Naive thymus-derived CD8-positive, alpha-beta T cell (primary cell): ENCODE data around the gene DNAJB7. TPM values are rescaled to one million over a fixed set of nuclear protein-coding genes. Genes with fewer than 3 reads are reported as not detected.
"Not testable (repeated sequence)": the region's sequence is repeated elsewhere in the genome, so short reads cannot be mapped to it uniquely, and the experiment has no call there.

Experiments used
- ATAC-seq, 2 donors: fragments of 150-1000 bp; cut with Tn5 transposase in 1 of 2; sonication (Bioruptor Pico), chemical (Tn5 transposase) in 1 of 2; 1 replicate in 1 of 2; 2 replicates in 1 of 2; pipeline ENCODE4 v1.10.0; 2021; ENCODE audit warnings: mild to moderate bottlenecking in 2 of 2, moderate library complexity in 2 of 2
- POLR2A ChIA-PET: fragments of 350-600 bp; sonication (Branson Sonifier 250); formaldehyde crosslinking; loops from one replicate; lab custom pipeline; 2021; ENCODE audit warnings: antibody characterized with exemption; lab: Charles Lee
- DNase-seq, 10 donors: peaks; one replicate each; pipeline versions ENCODE4 v3.0.0 to v3.0.0-alpha.2; 2020 to 2022
- H3K27ac Mint-ChIP-seq, 10 donors: one replicate each; pipeline ENCODE4 v1.8.0; 2020 to 2022; ENCODE audit warnings: mild to moderate bottlenecking in 10 of 10, mixed read lengths in 10 of 10, moderate library complexity in 4 of 10, inconsistent platforms in 1 of 10
- H3K27me3 Mint-ChIP-seq, 5 donors: one replicate each; pipeline ENCODE4 v1.8.0; 2021 to 2022; ENCODE audit warnings: mixed read lengths in 5 of 5
- H3K36me3 Mint-ChIP-seq, 3 donors: one replicate each; pipeline ENCODE4 v1.8.0; 2020 to 2022; ENCODE audit warnings: mixed read lengths in 3 of 3, mild to moderate bottlenecking in 2 of 3, inconsistent platforms in 1 of 3
- H3K4me1 Mint-ChIP-seq, 4 donors: one replicate each; pipeline ENCODE4 v1.8.0; 2021 to 2022; ENCODE audit warnings: mixed read lengths in 4 of 4
- H3K4me3 Mint-ChIP-seq, 10 donors: one replicate each; pipeline ENCODE4 v1.8.0; 2020 to 2022; ENCODE audit warnings: mild to moderate bottlenecking in 10 of 10, mixed read lengths in 10 of 10, moderate library complexity in 6 of 10, inconsistent platforms in 1 of 10
- H3K9me3 Mint-ChIP-seq, 9 donors: one replicate each; pipeline ENCODE4 v1.8.0; 2020 to 2022; ENCODE audit warnings: mixed read lengths in 9 of 9, mild to moderate bottlenecking in 3 of 9, inconsistent platforms in 1 of 9, moderate library complexity in 1 of 9
- polyA plus RNA-seq, 3 donors: library from polyadenylated mRNA; unstranded; fragments of 300-500 nt; fragmentation: Illumina TruSeq; gene quantifications; one replicate each; pipeline ENCODE4 v1.2.3, GENCODE V29; 2021
- total RNA-seq, 8 experiments: library from RNA in 2 of 8; stranded (reverse) in 2 of 8; gene quantifications; one replicate each; pipeline ENCODE4 v1.2.3 and lab custom pipeline; 2021 to 2026

Gene DNAJB7
- total and polyA plus RNA-seq, 5 experiments from 2014 or later, result 0.16 to 0.37 (median 0.32) TPM; not detected in 2

- H3K27me3 Mint-ChIP-seq, result no peaks in the 10 kb centered on the region
- DNase-seq, result no peak
- H3K36me3 Mint-ChIP-seq, result peaks cover 0 to 23% (median 3%) of the 10 kb centered on the region in 3 donors
- POLR2A ChIA-PET, result interaction anchor here (0.9 to 1.1 kb wide), 2 partner anchors 13 to 48 kb away, joined by 4 read pairs; partner anchors contain the start of gene SLC25A17
- peaks cover 16 to 41% (median 26%) of the 10 kb centered on the region in 4 donors for H3K4me1 Mint-ChIP-seq
- H3K4me3 Mint-ChIP-seq, result no peak overlapping the region
- no peaks in the 10 kb centered on the region for H3K9me3 Mint-ChIP-seq
- peak overlapping the region in 3 of 10 donors; percentile 1 to 44 (median 23) for H3K27ac Mint-ChIP-seq
- ATAC-seq, result no peak
Measured at GRCh38 chr22:40867109-40867508, 5.2 kb upstream of the DNAJB7 start.

- Mint-ChIP-seq H3K27me3 (no peaks in the 10 kb centered on the region), H3K27ac (peak overlapping the region in 5 of 10 donors; percentile 1 to 63 (median 27)), H3K4me3 (no peak overlapping the region), H3K4me1 (peaks cover 18 to 62% (median 50%) of the 10 kb centered on the region in 4 donors), H3K9me3 (no peaks in the 10 kb centered on the region), H3K36me3 (peaks cover 0 to 18% (median 2%) of the 10 kb centered on the region in 3 donors)
- POLR2A ChIA-PET, result no interaction called here
- no peak for ATAC-seq
- DNase-seq, result no peak
Measured at GRCh38 chr22:40862537-40862936, 624 bp upstream of the DNAJB7 start.

DNA sequence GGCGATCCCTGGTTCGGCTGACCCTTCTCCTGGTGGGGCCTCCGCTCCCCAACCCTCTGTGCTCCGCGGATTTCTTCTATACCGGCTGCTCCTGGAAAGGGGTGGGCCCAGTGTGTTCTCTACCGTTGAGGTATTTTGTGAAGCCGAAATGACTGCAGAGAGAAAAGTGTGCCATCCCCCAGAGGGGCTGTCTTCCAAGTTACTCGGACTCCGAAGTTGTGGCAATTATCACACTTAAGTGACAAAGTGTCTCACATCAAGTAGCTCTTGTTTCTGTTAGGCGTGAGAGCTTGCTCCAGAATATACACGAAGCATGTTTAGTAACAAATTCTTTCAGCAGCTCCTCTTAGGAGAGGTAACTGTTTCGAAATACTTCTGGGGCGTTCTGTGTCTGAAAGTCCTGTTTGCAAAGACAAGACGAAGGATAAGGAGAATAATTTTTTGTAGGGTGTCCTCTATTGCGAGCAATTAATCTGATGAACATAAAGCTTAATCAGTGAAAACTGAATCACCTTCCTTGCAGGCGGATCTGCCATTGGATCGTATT, 4.5 kb downstream of the DNAJB7 start:
- Mint-ChIP-seq H3K36me3 (peaks cover 2 to 27% (median 4%) of the 10 kb centered on the region in 3 donors), H3K4me1 (peaks cover 9 to 67% (median 61%) of the 10 kb centered on the region in 4 donors), H3K27ac (peak overlapping the region; percentile 98 to 100 (median 100)), H3K9me3 (no peaks in the 10 kb centered on the region), H3K4me3 (peak overlapping the region; percentile 97 to 100 (median 99)), H3K27me3 (no peaks in the 10 kb centered on the region)
- POLR2A ChIA-PET, result interaction anchor here (0.5 to 3.9 kb wide), 17 partner anchors 19 to 1745 kb away, joined by 3 to 22 read pairs (median 4); partner anchors contain the start of genes ACO2, EP300, PHF5A and RANGAP1
- ATAC-seq, result peak in 1 of 2 donors; percentile 1
- peak in 1 of 10 donors; percentile 9 for DNase-seq

GRCh38 chr22:40856513-40857308, 5.2 kb downstream of the DNAJB7 start, which contains the start of the genes ST13 and XPNPEP3:
Gene ST13 (minus strand): TSS chr22:40856639. CDS start chr22:40856540, 99 bp downstream.
Gene XPNPEP3 (plus strand): TSS chr22:40857148. CDS start chr22:40857182, 34 bp downstream.
- no peaks in the 10 kb centered on the region for H3K9me3 Mint-ChIP-seq

DNA sequence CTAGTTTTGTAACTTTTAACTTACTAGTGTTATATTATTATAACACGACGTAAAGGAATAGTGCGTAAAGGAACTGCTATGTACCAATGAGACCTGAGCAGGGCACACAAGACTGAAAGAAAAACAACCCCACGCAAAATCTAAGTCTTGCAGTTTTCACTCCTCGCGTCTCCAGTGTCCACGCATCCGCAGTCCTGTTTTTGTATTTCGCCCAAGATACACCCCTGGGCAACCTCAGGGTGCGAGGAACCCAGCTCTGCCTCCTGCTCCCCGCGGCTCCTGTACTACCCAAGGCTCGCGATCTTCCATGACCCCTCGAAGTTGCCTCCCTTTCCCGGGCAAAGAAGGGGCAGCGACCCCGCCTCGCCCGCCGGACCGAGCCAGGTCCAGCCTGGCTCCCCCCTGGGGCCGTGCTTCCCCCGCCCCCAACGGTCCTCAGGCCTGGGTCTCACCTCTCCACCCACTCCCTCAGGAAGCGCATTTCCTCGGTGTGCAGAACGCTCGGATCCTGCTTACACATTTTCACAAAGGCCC, 5.9 kb downstream of the DNAJB7 start:
- Mint-ChIP-seq H3K4me3 (peak overlapping the region; percentile 97 to 100 (median 99)), H3K27ac (peak overlapping the region; percentile 98 to 100 (median 100)), H3K36me3 (peaks cover 0 to 30% (median 4%) of the 10 kb centered on the region in 3 donors), H3K9me3 (no peaks in the 10 kb centered on the region), H3K27me3 (no peaks in the 10 kb centered on the region), H3K4me1 (peaks cover 12 to 73% (median 64%) of the 10 kb centered on the region in 4 donors)
- ATAC-seq, result peak; percentile 15 to 20
- peak in 6 of 10 donors; percentile 4 to 64 (median 32) for DNase-seq
- POLR2A ChIA-PET, result interaction anchor here (0.5 to 3.9 kb wide), 13 partner anchors 15 to 1049 kb away, joined by 3 to 22 read pairs (median 4); partner anchors contain the start of genes ACO2, EP300, MRTFA and PHF5A

More at GRCh38 chr22:40856513-40857308, 5.2 kb downstream of the DNAJB7 start, which contains the start of the genes ST13 and XPNPEP3:
- POLR2A ChIA-PET, result interaction anchor here (0.5 to 3.9 kb wide), 23 partner anchors 15 to 1744 kb away, joined by 3 to 22 read pairs (median 4); partner anchors contain the start of genes ACO2, EP300, MRTFA and PHF5A
- peaks cover 1 to 30% (median 4%) of the 10 kb centered on the region in 3 donors for H3K36me3 Mint-ChIP-seq
- H3K4me1 Mint-ChIP-seq, result peaks cover 9 to 69% (median 63%) of the 10 kb centered on the region in 4 donors
- peak; percentile 88 to 89 for ATAC-seq
- H3K27me3 Mint-ChIP-seq, result no peaks in the 10 kb centered on the region
- H3K27ac Mint-ChIP-seq, result peak within 1 kb of the TSS; percentile 98 to 100 (median 100)
- peak within 1 kb of the TSS; percentile 97 to 100 (median 99) for H3K4me3 Mint-ChIP-seq
- peak; percentile 95 to 99 (median 97) for DNase-seq

- ATAC-seq, result no peak
- DNase-seq, result no peak
- Mint-ChIP-seq H3K4me3 (peak overlapping the region; percentile 76 to 100 (median 99)), H3K9me3 (no peaks in the 10 kb centered on the region), H3K36me3 (peaks cover 2 to 29% (median 4%) of the 10 kb centered on the region in 3 donors), H3K27me3 (no peaks in the 10 kb centered on the region), H3K27ac (peak overlapping the region; percentile 68 to 100 (median 100)), H3K4me1 (peaks cover 11 to 73% (median 66%) of the 10 kb centered on the region in 4 donors)
- POLR2A ChIA-PET, result interaction anchor here (1.1 to 3.9 kb wide), 6 partner anchors 12 to 613 kb away, joined by 3 to 22 read pairs (median 11); partner anchors contain the start of genes ACO2, PHF5A, RBX1 and SLC25A17
Measured at GRCh38 chr22:40855071-40855978, 6.6 kb downstream of the DNAJB7 start.

- no peaks in the 10 kb centered on the region for H3K9me3 Mint-ChIP-seq
- POLR2A ChIA-PET, result interaction anchor here (0.9 to 1.3 kb wide), 4 partner anchors 13 to 97 kb away, joined by 3 to 5 read pairs (median 4); partner anchors contain the start of gene RBX1
- peak overlapping the region; percentile 31 to 99 (median 66) for H3K4me3 Mint-ChIP-seq
- peaks cover 4 to 38% (median 6%) of the 10 kb centered on the region in 3 donors for H3K36me3 Mint-ChIP-seq
- no peak for DNase-seq
- peaks cover 12 to 70% (median 66%) of the 10 kb centered on the region in 4 donors for H3K4me1 Mint-ChIP-seq
- no peaks in the 10 kb centered on the region for H3K27me3 Mint-ChIP-seq
- no peak for ATAC-seq
- H3K27ac Mint-ChIP-seq, result peak overlapping the region in 9 of 10 donors; percentile 1 to 86 (median 69)
Measured at GRCh38 chr22:40853961-40854360, 8.0 kb downstream of the DNAJB7 start.

DNA sequence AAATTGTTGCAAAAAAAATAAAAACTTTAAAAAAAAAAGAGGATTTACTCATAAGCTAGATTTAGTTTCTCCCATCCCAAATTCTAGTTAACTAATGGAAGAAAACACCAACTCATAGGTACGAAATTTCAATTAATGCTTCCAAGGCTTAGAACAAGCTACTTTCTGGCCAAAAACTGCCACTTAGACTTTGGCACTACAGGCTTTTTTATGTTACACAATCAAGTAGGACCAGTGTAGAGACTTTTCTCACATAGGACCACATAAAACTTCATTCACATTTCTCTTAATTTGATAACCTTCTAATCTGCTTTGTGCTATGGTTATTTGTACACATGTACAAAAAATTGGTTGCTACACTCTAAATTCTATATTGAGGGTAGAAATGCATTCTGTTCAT, 8.6 kb downstream of the DNAJB7 start:
- H3K4me3 Mint-ChIP-seq, result peak overlapping the region in 9 of 10 donors; percentile 21 to 97 (median 48)
- POLR2A ChIA-PET, result interaction anchor here (1.3 kb wide), 1 partner anchor 98 kb away, joined by 3 read pairs; the partner anchor contains the start of gene RBX1

GRCh38 chr22:40845816-40846215, 16.1 kb downstream of the DNAJB7 start:
- not testable (repeated sequence) for H3K27me3 Mint-ChIP-seq

More for the DNA sequence above, 8.6 kb downstream of the DNAJB7 start:
- Mint-ChIP-seq H3K4me1 (peaks cover 11 to 66% (median 63%) of the 10 kb centered on the region in 4 donors), H3K9me3 (no peaks in the 10 kb centered on the region), H3K27ac (peak overlapping the region in 8 of 10 donors; percentile 1 to 86 (median 66)), H3K27me3 (no peaks in the 10 kb centered on the region), H3K36me3 (peaks cover 4 to 44% (median 7%) of the 10 kb centered on the region in 3 donors)
- ATAC-seq (no peak), DNase-seq (no peak)

GRCh38 chr22:40844951-40845350, 17.0 kb downstream of the DNAJB7 start:
- DNase-seq, result no peak
- Mint-ChIP-seq H3K27ac (peak overlapping the region in 2 of 10 donors; percentile 62 to 68), H3K4me1 (peaks cover 6 to 23% (median 13%) of the 10 kb centered on the region in 4 donors), H3K36me3 (peaks cover 0 to 88% (median 21%) of the 10 kb centered on the region in 3 donors), H3K27me3 (no peaks in the 10 kb centered on the region), H3K9me3 (no peaks in the 10 kb centered on the region), H3K4me3 (no peak overlapping the region)
- ATAC-seq, result no peak
- POLR2A ChIA-PET, result no interaction called here

More at GRCh38 chr22:40845816-40846215, 16.1 kb downstream of the DNAJB7 start:
- peaks cover 0 to 85% (median 20%) of the 10 kb centered on the region in 3 donors for H3K36me3 Mint-ChIP-seq
- POLR2A ChIA-PET, ATAC-seq, H3K9me3 Mint-ChIP-seq, H3K27ac Mint-ChIP-seq, H3K4me3 Mint-ChIP-seq, DNase-seq: not testable (repeated sequence)
- H3K4me1 Mint-ChIP-seq, result peaks cover 11 to 28% (median 18%) of the 10 kb centered on the region in 4 donors
